ENCODE results near the gene EMX1.

Gene EMX1

GRCh38 chr2:72958542-72959385, 41.4 kb downstream of the EMX1 start:
- DNase-seq (ENCODE audit: low read depth in 2 of 2), result no peak

GRCh38 chr2:72959554-72959953, 42.2 kb downstream of the EMX1 start:
- DNase-seq (ENCODE audit: low read depth in 2 of 2), result no peak

- no peak for DNase-seq (ENCODE audit: low read depth in 2 of 2)
These were observed 43.0 kb downstream of the EMX1 start for GRCh38 chr2:72959995-72960981.

DNA sequence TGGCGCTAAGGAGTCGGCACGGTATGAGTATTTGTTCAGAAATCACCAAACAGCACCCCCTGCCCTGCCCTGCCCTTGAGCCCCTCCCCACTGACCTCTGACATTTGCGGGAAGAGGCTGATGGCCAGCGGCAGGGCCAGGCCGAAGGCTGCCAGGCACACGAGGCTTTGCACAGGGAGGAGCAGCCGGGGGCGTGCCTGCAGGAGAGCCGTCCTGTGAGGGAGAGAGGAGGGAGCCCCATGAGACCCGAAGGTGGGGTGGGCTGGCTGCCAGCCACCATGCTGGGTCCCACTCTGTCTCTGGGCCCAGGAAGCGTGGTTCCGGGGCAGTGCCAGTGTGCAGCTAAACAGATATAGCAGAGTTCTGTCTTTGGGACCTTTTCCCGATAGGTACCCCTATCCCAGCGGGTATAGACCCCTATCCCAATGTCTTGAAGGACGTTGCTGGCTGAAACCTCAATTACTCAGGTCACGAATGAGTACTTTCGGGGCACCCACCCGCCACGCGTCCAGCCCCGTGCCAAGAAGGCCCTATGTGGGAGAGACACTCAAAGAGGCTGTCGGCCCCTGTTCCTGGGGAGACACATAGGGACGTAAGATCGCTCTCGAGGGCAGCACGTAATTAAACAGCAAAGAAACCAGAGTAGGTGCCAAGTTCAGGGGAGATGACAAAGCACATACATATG, 43.9 kb downstream of the EMX1 start:
- DNase-seq (ENCODE audit: low read depth in 2 of 2), result no peak

GRCh38 chr2:72961853-72962468, 44.6 kb downstream of the EMX1 start:
- DNase-seq (ENCODE audit: low read depth in 2 of 2), result no peak

DNA sequence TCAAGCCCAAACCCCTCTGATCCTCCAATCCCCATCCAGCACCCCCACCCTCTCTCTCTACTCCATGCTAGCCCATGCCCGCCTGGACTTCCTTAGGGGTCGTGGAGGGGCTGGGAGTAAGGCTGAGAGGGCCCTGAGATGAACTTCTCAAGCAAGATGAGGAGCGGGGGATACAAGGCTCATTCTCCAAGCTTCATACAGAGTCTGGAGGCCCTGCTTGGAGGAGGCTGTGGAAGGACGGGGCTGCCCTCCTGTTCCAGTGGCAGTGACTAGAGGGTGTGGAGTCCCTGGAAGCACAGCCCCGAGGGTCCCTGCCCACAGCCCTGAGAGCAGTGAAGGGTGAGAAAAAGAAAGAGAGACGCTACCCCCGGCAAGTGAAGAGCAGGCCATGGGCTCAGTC, 45.6 kb downstream of the EMX1 start:
- DNase-seq (ENCODE audit: low read depth in 2 of 2), result no peak

DNA sequence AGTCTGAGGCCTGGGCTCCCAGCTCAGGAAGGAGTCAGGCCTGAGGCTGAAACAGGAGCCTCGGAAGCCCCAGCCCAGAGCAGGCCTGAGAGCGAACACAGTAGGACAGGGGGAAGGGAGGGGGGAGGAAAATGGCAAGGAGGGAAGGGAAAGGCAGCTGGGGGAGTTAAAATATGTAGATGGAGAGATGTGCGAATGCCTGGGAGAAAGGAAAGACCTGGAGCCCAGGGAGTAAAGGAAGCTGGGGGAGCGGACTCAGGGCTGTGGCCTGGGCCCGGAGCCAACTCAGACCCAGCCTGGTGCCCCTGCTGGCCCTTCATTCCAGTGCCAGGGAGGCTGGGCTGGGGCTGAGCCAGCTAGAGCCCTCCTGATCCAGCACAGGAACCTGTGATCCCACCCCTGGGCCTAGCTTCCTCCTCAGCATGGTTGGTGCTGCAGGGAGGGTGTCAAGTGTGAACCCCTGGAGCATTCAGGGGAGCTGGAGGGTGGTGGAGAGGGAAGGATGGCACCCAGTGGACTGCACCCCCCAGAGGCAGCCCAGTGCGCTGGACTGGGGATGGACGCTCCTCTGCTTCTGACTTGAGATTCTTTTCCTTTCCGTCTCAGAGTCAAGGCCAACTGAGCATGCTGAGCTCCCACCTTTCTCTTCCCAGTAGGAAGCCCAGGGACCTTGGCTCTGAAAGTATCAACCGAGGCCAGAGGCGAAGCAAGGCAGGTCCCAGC, 46.3 kb downstream of the EMX1 start:
- DNase-seq (ENCODE audit: low read depth in 2 of 2), result no peak

GRCh38 chr2:72964146-72964525, 46.8 kb downstream of the EMX1 start:
- DNase-seq (ENCODE audit: low read depth in 2 of 2), result no peak

DNA sequence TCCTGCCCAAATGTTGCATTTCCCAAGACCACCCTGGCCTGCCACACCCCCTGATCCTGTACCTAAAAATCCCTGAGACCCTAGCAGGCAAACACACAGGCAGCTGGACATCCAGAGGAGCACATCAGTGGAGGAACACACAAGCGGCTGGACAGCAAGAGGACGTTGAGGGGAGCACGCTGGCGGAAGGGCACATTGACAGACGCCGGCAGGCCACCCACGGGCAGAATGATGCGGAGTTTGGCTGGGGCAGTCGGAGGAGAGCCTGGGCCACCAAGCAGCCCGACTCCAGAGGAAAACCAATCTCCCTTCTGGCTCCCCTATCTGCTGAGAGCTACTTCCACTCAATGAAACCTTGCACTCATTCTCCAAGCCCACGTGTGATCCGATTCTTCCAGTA, 47.7 kb downstream of the EMX1 start:
- DNase-seq (ENCODE audit: low read depth in 2 of 2), result no peak

- DNase-seq (ENCODE audit: low read depth in 2 of 2), result no peak
These were observed 48.6 kb downstream of the EMX1 start for GRCh38 chr2:72965770-72966450.

- no peak for DNase-seq (ENCODE audit: low read depth in 2 of 2)
These were observed 51.0 kb downstream of the EMX1 start for GRCh38 chr2:72968286-72968685.

GRCh38 chr2:72969706-72970105, 52.4 kb downstream of the EMX1 start:
- no peak for DNase-seq (ENCODE audit: low read depth in 2 of 2)

GRCh38 chr2:72971036-72971435, 53.7 kb downstream of the EMX1 start:
- DNase-seq (ENCODE audit: low read depth in 2 of 2), result no peak

GRCh38 chr2:72972352-72973136, 55.2 kb downstream of the EMX1 start:
- DNase-seq (ENCODE audit: low read depth in 2 of 2), result no peak

GRCh38 chr2:72973137-72973535, 55.8 kb downstream of the EMX1 start:
- no peak for DNase-seq (ENCODE audit: low read depth in 2 of 2)

DNA sequence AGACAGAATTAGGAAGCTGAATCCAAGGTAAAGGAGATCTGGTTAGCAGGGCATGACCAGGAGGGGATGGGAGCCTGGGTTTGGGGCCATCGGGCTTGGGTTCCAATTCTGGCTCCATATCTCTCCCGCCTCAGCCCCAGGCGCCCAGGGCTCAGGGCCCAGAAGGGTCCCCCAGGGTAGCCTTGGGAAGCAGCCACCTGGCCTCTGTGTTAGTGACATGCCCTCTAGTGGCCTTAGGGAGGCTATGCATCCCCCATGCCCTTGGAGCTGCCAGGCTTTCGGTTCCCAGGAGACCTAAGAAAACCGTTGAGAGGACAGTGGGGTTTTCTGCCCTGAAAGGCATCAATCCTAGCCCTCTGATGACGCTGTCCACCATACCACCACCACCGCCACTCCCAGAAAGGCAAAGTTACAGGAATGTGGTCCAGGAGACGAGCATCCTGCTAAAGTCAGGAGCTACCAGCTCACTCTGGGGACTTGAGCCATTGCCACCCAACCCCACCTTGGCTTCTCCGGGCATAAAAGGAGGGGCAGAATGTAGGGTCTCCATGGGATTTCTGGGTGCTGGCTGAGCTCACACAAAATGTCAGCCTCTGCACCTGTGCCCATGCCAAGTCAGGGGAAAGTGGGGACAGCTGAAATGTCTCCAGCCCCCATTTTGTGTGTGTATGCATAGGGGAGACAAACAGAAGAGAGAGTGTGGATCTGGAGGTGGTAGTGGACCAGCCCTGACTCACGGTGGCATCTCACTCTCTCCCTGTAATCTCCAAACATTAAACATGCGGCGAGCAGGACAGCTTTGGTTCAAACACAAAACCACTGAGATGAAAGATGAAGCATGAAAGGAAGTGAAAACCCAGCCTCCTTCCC, 56.5 kb downstream of the EMX1 start:
- no peak for DNase-seq (ENCODE audit: low read depth in 2 of 2)

DNA sequence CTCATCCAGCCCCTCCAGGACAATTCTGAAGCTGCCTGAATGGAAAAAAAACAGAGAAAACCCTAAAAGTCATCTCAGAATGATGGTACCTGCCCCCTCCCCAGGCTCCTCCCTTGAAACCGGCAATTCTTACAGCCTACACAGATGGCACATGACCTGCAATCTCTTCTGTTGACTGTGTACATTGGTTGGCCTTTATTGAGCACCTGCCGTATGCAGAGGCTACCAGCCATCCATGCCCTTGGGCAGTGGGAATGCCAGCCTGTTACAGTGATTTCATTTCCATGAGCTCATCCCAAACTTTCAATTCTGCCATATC, 57.1 kb downstream of the EMX1 start:
- no peak for DNase-seq (ENCODE audit: low read depth in 2 of 2)

GRCh38 chr2:72975017-72975416, 57.7 kb downstream of the EMX1 start:
- DNase-seq (ENCODE audit: low read depth in 2 of 2), result no peak

GRCh38 chr2:72979896-72980295, 62.6 kb downstream of the EMX1 start:
- no peak for DNase-seq (ENCODE audit: low read depth in 2 of 2)

Data from activated CD8-positive, alpha-beta memory T cell treated with anti-CD3 and anti-CD28 coated beads for 4 hours (primary cell).